ENCODE measurements around the gene NOVA2. TPM values are rescaled to one million over a fixed set of nuclear protein-coding genes. Genes with fewer than 3 reads are reported as not detected.
A peak's percentile ranks its signal among the peaks of the same experiment; 100 is the strongest.

Gene NOVA2, protein sequence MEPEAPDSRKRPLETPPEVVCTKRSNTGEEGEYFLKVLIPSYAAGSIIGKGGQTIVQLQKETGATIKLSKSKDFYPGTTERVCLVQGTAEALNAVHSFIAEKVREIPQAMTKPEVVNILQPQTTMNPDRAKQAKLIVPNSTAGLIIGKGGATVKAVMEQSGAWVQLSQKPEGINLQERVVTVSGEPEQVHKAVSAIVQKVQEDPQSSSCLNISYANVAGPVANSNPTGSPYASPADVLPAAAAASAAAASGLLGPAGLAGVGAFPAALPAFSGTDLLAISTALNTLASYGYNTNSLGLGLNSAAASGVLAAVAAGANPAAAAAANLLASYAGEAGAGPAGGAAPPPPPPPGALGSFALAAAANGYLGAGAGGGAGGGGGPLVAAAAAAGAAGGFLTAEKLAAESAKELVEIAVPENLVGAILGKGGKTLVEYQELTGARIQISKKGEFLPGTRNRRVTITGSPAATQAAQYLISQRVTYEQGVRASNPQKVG
- total RNA-seq = 10 to 100 TPM in 1 of 4 donors, 1 to 10 TPM in 2, under 1 TPM in 1; 0.74 to 10.9 (median 3.8) TPM

DNA sequence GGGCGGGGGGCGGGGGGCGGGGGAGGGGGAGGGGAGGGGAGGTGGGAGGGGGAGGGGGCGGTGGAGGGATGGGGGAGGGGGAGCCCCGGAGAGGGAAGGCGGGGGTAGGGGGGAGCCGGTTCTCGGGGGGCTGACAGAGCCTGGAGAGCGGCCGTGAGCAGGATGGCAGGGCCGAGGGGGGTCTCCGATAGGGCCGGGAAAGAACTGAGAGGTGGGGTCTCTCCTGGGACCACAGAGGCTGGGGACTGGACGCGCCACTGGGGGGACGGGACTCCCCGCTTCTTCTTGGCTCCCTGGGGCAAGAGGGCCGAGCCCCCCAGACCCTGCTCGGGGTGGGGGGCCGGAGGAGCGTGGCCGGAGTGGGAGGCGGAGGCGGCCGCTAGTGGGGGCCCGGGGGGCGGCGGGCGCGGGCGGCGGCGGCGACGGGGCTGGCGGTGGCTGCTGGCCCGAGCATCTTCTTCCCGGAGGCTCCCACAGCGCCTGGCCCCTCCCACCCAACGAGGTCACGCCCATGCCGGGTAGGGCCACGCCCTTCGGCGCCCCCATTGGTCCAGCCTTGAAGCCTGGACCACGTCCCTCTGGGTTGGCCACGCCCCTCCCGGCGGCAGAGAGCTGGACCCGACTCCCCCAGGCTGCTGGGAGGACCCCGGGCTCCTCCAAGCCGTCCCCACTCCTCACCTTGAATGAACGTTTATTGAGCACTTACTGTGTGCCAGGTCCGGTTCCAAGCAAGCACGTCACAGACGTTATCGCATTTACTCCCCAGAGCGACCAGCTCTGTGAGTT lies at the start of gene NOVA2:
TSS of gene NOVA2 (minus strand) at position 313 of the 786 bp plus-strand sequence. CDS start 514 bp downstream, outside the sequence.
- ATAC-seq (ENCODE audit: low FRiP score) (peak; percentile 53), DNase-seq (ENCODE audit: low spot score) (no peak)
- TF ChIP-seq, protein P1, sequence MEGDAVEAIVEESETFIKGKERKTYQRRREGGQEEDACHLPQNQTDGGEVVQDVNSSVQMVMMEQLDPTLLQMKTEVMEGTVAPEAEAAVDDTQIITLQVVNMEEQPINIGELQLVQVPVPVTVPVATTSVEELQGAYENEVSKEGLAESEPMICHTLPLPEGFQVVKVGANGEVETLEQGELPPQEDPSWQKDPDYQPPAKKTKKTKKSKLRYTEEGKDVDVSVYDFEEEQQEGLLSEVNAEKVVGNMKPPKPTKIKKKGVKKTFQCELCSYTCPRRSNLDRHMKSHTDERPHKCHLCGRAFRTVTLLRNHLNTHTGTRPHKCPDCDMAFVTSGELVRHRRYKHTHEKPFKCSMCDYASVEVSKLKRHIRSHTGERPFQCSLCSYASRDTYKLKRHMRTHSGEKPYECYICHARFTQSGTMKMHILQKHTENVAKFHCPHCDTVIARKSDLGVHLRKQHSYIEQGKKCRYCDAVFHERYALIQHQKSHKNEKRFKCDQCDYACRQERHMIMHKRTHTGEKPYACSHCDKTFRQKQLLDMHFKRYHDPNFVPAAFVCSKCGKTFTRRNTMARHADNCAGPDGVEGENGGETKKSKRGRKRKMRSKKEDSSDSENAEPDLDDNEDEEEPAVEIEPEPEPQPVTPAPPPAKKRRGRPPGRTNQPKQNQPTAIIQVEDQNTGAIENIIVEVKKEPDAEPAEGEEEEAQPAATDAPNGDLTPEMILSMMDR (IDR thresholded peaks at IDR 0.05) = no peak

DNA sequence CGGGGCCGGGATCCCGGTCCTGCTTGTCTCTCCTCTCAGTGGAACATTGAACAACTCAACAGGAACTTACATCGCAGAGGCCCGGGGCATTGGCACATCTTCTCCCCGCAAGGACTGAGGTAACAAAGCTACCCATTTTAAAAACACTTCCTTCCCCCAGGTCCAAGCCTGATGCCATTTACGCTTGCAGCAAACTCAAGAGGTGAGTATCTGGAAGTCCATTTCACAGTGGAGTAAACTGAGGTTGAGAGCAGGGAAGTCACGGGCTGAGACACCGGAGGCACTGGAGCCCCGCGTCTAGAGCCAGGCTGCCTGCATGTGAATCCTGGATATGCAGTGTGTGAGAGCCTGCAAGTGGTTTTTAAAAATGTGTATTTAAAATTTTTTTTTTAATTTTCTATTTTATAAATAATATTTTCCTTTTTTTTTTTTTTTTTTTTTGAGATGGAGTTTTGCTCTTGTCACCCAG lies 49.7 kb upstream of the NOVA2 start:
- ATAC-seq (ENCODE audit: low FRiP score) = no peak
- TF ChIP-seq, protein P1 (IDR thresholded peaks at IDR 0.05) = no peak
- DNase-seq (ENCODE audit: low spot score) = no peak

DNA sequence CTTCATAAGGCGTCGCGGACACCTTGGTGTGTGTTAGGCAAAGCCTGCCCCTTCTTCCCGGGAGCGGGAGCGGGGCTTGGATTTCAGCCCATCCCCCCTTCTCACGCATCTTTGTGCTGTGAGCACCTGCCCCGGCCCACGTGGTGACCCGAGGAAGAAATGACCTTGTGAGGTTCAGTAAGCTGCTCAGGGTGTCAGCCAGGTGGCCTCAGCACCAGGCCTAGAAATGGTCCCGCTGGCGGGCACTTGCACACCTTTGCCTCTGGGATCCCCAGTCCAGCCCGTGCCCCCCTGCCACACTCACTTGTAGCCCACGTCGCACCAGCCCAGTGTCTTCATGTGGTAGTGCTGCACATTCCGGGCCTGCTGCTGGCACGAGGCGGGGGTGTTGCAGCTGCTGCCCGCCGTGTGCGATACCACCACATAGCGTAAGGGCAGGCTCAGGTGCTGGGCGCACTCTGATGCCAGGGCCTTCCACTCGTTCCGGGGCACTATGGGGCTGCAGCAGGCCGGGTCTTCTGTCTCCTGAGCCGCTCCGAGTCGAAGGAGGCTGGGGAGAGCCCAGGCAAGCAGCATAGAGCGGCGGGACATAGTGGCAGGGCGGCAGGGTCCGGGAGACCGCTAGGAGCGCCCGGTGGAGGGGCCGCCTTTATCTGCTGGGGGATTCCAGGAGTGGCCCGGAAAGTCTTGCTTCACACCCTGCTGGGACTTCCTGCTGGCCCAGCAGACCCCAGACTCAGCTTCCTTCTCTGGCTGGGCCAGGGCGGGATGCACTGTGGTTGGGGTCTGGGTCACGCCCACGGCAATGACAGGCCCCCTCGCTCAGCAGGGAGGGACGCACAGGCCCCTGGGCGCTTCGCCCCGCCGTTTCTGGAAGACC lies 49.0 kb upstream of the NOVA2 start, which contains the start of gene PGLYRP1:
TSS of gene PGLYRP1 (minus strand) at position 623 of the 880 bp plus-strand sequence. CDS start at position 591, 32 bp downstream.
- DNase-seq (ENCODE audit: low spot score) (no peak), ATAC-seq (ENCODE audit: low FRiP score) (peak; percentile 27)

DNA sequence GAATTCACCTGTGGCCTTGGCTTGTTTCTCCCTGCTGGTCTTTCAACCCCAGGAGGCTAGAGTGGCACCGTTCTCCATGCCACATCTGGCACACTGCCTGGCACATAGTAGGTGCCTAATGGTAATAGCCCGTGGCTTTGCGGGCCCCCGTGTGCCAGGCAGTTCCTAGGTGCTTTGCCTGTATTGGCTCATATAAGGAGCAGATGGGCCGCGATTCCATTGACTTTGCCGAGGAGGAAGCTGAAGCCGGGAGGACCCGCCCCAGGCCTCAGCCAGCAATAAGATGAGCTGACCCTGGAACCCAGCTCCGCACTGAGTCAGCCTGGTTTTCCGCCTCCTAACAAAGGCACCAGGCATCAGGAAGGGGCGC lies 48.4 kb upstream of the NOVA2 start:
- DNase-seq (ENCODE audit: low spot score) (no peak), ATAC-seq (ENCODE audit: low FRiP score) (no peak)
- TF ChIP-seq, protein P1 (IDR thresholded peaks at IDR 0.05) = no peak

More for the DNA sequence above, 49.0 kb upstream of the NOVA2 start, which contains the start of gene PGLYRP1:
- TF ChIP-seq, protein P1 (IDR thresholded peaks at IDR 0.05) = no peak

DNA sequence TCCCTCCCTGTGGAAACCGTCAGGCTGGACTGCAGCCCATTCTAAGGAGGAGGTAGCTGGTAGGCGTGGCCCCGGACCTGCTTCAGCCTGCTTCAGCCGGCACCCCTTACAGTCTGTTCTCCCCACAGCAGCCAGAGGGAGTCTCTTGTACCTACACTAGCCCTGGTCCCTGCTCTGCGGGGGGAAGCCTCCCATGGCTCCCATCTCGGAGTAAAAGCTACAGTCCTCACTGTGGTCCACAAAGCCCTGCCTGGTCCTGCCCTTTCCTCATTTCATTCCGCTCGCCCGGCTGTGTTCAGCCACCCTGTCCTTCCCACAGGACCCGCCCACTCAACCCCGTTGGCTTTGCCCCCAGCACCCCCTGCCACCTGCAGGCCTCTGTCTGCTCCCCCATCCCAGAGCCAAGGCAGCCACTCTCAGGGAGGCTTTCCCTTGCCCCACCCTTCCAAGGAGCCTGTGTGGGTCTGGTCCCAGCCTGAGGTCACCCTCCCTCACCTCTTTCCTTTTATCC lies 47.9 kb upstream of the NOVA2 start:
- ATAC-seq (ENCODE audit: low FRiP score) = no peak
- TF ChIP-seq, protein P1 (IDR thresholded peaks at IDR 0.05) = no peak
- DNase-seq (ENCODE audit: low spot score) = no peak

DNA sequence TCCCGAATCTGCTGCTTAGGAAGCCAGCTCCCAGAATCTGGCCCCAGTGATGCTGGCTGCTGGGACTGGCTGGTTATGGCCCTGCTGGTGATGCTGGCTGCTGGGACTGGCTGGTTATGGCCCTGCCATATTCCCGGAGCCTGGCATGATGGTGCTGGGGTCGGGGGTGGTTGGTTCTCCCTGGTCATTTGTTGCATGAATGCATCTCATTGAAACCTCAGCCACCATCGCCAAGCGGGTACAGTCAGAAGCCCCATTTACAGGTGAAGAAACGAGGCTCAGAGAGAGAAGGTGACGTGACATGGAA lies 47.1 kb upstream of the NOVA2 start:
- ATAC-seq (ENCODE audit: low FRiP score) (no peak), DNase-seq (ENCODE audit: low spot score) (no peak)
- TF ChIP-seq, protein P1 (IDR thresholded peaks at IDR 0.05) = no peak
